Retinal pigment epithelial cell (primary cell): ENCODE results near the gene PAK4.

Experiments used
- DNase-seq: peaks from one replicate; pipeline ENCODE4 v3.0.0-alpha.2; 2010; ENCODE audit warnings: low read depth
- H3K4me3 ChIP-seq: 2 replicates; pipeline ENCODE4 v1.5.1; 2011; ENCODE audit warnings: mild to moderate bottlenecking, low read length, control low read depth, moderate library complexity
- CTCF ChIP-seq: conservative IDR thresholded peaks from 2 replicates; pipeline ENCODE4 v1.5.1; 2011; ENCODE audit warnings: low read depth, low read length, control low read depth, inconsistent platforms

The PAK4 gene

GRCh38 chr19:39103151-39103550, 22.4 kb upstream of the PAK4 start:
- DNase-seq, result no peak
- no peak for TF ChIP-seq CTCF
- no peak overlapping the region for H3K4me3 ChIP-seq

GRCh38 chr19:39104186-39104596, 21.4 kb upstream of the PAK4 start:
- TF ChIP-seq CTCF, result no peak
- DNase-seq, result no peak
- no peak overlapping the region for H3K4me3 ChIP-seq

- DNase-seq, result no peak
- TF ChIP-seq CTCF, result no peak
- H3K4me3 ChIP-seq, result no peak overlapping the region
These were observed 19.4 kb upstream of the PAK4 start for GRCh38 chr19:39106194-39106593.

GRCh38 chr19:39109641-39110040, 15.9 kb upstream of the PAK4 start:
- TF ChIP-seq CTCF, result no peak
- no peak for DNase-seq
- H3K4me3 ChIP-seq, result no peak overlapping the region

GRCh38 chr19:39110263-39110967, 15.2 kb upstream of the PAK4 start:
- no peak overlapping the region for H3K4me3 ChIP-seq
- peak; percentile 75 for TF ChIP-seq CTCF
- DNase-seq, result no peak

GRCh38 chr19:39111593-39112199, 13.9 kb upstream of the PAK4 start:
- DNase-seq, result no peak
- no peak for TF ChIP-seq CTCF
- no peak overlapping the region for H3K4me3 ChIP-seq

- TF ChIP-seq CTCF, result no peak
- no peak for DNase-seq
- H3K4me3 ChIP-seq, result no peak overlapping the region
These were observed 13.2 kb upstream of the PAK4 start for GRCh38 chr19:39112338-39112890.
